Amniotic epithelial cell (primary cell): ENCODE results near the gene SULF2.
"Not testable (repeated sequence)": the region's sequence is repeated elsewhere in the genome, so short reads cannot be mapped to it uniquely, and the experiment has no call there.

Source experiments
- DNase-seq: peaks from one replicate; pipeline ENCODE4 v3.0.0-alpha.2; 2010; ENCODE audit warnings: low read depth

SULF2 gene

GRCh38 chr20:47804972-47805371, 19.7 kb upstream of the SULF2 start:
- DNase-seq, result not testable (repeated sequence)

- not testable (repeated sequence) for DNase-seq
These were observed 19.0 kb upstream of the SULF2 start for GRCh38 chr20:47804224-47804825.

GRCh38 chr20:47802975-47803374, 17.7 kb upstream of the SULF2 start:
- no peak for DNase-seq

GRCh38 chr20:47802226-47802920, 17.1 kb upstream of the SULF2 start:
- no peak for DNase-seq

GRCh38 chr20:47801759-47802158, 16.5 kb upstream of the SULF2 start:
- DNase-seq, result no peak

- no peak for DNase-seq
These were observed 15.8 kb upstream of the SULF2 start for GRCh38 chr20:47801079-47801478.

- DNase-seq, result no peak
These were observed 15.3 kb upstream of the SULF2 start for GRCh38 chr20:47800623-47801022.

- no peak for DNase-seq
These were observed 13.9 kb upstream of the SULF2 start for GRCh38 chr20:47799116-47799715.

- no peak for DNase-seq
These were observed 11.7 kb upstream of the SULF2 start for GRCh38 chr20:47796971-47797370.

- DNase-seq, result peak; percentile 15
These were observed 10.1 kb upstream of the SULF2 start for GRCh38 chr20:47795214-47795907.

- not testable (repeated sequence) for DNase-seq
These were observed 9.0 kb upstream of the SULF2 start for GRCh38 chr20:47794264-47794663.

GRCh38 chr20:47792021-47792618, 6.8 kb upstream of the SULF2 start:
- DNase-seq, result peak; percentile 98

- DNase-seq, result no peak
These were observed 5.9 kb upstream of the SULF2 start for GRCh38 chr20:47791084-47791599.

GRCh38 chr20:47790580-47790965, 5.3 kb upstream of the SULF2 start:
- peak; percentile 84 for DNase-seq

- DNase-seq, result peak; percentile 99
These were observed 4.7 kb upstream of the SULF2 start for GRCh38 chr20:47789764-47790579.

- no peak for DNase-seq
These were observed 3.9 kb upstream of the SULF2 start for GRCh38 chr20:47789081-47789763.

GRCh38 chr20:47788741-47789080, 3.4 kb upstream of the SULF2 start:
- no peak for DNase-seq

GRCh38 chr20:47786765-47787107, 1.5 kb upstream of the SULF2 start:
- DNase-seq, result no peak

- peak; percentile 75 for DNase-seq
These were observed 828 bp upstream of the SULF2 start for GRCh38 chr20:47785854-47786764.
